Measurements from ENCODE around the gene ANP32B.
"Not testable (repeated sequence)": the region's sequence is repeated elsewhere in the genome, so short reads cannot be mapped to it uniquely, and the experiment has no call there.

The ANP32B gene

DNA sequence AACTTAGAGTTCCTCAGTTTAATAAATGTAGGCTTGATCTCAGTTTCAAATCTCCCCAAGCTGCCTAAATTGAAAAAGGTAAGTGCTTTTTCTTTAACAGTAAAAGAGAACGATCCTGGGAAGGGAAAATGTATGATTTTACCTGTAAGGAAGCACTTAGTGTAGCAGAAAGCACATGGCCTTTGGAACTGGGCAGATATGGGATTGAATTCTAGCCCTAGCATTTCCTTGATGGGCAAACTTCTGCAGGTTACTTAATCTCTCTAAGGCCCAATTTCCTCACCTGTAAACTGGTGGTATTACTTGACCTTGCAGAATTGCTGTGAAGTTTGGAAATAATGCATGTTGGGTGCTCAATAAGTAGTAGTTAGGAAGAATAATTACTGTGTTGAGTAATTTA, 11.6 kb downstream of the ANP32B start:
- no peak for DNase-seq

DNA sequence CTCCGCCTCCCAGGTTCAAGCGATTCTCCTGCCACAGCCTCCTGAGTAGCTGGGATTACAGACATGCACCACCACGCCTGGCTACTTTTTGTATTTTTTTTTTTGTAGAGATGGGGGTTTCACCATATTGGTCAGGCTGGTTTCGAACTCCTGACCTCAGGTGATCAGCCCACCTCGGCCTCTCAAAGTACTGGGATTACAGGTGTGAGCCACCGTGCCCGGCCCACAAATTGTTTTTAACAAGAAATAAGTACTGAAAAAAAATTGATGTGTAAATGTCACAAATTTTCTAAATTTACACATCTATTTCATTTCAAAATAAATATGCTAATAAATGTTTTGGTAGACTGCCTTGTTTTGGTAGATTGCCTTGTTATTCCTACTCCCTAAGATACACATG, 13.5 kb downstream of the ANP32B start:
- not testable (repeated sequence) for DNase-seq

DNA sequence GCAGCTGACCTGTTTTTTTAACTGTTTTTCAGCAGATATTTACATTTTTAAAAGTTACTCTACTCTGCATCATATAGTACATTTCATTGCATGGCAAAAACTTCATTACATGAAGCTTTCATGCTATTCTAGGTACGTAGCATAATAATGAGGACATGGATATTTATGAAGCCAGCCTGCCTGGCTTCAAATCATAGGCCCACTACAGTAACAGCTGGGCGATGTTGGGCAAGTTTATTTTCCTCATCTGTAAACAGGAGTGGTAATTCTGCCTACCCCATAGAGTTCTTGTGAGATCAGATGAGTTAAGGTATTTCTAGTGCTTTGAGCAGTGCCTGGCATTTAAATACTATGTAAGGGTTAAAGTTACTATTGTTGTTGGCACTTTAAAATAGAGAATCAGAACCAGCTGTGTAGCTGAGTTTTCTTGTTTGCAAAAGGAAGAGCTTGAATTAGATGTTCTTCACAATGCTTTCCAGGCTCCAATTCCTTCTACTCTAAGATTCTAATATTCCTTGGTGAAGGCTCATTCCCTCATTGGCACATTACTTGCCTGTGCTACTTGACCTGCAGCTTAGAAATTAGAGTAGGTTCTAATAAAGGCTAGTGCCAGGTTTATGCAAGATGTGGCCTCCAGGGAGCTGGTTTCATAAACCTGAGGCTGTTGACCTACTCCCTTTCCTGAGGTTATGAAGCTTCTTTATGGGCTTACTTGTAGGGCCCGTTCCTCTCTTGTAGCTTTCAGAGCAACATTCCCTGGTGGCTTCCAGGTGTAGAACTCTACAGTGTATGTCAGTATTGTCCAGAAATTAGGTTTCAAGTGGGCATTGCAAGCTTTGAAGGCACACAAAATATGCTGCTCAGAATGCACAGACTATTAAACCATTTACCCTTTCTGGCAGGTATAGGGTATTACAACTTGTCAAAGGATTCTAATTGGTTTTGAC, 14.5 kb downstream of the ANP32B start:
- no peak for DNase-seq

DNA sequence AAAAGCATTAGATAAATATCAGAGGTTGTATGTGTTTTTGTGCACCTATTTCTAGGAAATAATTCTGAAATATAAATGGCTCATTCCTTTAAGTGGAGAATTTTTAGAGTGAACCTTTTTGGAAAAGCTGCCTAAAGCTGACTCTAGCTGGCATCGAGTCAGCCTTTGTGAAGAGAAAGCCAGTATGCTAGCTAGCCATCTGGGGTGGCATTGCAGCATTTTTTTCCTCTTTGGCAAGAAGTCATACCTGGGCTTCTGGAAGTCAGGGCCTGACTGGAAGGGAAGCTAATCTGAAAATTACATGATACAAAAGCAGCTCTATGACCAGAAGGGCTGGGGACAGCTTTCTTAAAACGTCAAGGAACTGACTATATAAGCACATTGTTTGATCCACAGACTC, 19.7 kb downstream of the ANP32B start:
- DNase-seq = no peak

GRCh38 chr9:98006127-98006796, 23.1 kb downstream of the ANP32B start:
- DNase-seq = no peak

- no peak for DNase-seq
These were observed 24.2 kb downstream of the ANP32B start for GRCh38 chr9:98007251-98007928.

DNA sequence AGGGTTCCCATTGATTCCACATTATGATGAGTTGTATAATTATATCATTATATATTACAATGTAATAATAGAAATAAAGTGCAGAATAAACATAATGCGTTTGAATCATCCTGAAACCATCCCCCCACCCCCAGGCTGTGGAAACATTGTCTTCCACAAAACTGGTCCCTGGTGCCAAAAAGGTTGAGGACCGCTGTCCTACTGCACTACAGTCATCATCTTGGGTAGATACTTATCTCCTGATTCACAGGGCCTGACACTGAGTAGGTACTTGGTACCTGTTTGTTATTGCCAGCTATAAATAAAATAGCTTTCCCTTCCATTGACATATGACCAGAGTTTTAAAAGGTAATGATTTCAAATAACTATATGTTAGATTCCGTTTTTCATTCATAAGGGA, 25.6 kb downstream of the ANP32B start:
- DNase-seq = no peak

GRCh38 chr9:98009437-98009836, 26.3 kb downstream of the ANP32B start:
- no peak for DNase-seq

- no peak for DNase-seq
These were observed 26.8 kb downstream of the ANP32B start for GRCh38 chr9:98009936-98010335.

DNA sequence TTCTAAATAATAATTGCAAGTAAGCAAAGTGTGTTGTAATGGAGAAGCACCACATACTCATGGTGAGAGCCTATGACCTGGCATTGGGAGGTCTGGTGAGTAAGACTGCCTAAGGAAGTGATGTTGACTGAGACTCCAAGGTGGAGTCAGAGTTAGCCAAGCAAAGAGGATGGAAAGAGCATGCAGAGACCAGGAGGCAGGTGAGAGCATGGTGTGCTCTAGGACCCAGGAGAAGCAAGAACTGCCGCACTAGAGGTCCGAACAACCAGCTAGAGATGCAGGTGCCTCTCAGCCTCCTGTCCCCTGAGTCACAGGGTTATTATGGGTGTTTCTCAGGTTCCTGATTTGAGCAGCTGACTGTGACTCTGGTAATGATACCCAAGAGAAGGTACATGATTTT, 27.3 kb downstream of the ANP32B start:
- no peak for DNase-seq

DNA sequence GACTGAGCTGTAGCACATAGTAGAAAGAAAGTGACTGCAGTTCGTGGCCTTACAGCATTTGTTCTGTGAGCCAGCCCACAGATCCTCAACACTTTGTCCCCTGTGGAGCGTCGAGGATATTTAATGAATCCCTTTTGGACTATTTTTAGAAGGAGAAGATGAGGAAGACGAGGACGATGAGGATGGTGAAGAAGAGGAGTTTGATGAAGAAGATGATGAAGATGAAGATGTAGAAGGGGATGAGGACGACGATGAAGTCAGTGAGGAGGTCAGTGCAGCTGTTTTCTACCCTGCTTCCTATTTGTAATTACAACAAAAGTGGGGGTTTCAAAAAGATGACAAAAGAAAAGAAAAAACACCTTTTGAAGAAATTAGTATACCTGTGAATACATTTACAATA, 28.0 kb downstream of the ANP32B start:
- DNase-seq = no peak

GRCh38 chr9:98016137-98016680, 33.1 kb downstream of the ANP32B start:
- DNase-seq = no peak

DNA sequence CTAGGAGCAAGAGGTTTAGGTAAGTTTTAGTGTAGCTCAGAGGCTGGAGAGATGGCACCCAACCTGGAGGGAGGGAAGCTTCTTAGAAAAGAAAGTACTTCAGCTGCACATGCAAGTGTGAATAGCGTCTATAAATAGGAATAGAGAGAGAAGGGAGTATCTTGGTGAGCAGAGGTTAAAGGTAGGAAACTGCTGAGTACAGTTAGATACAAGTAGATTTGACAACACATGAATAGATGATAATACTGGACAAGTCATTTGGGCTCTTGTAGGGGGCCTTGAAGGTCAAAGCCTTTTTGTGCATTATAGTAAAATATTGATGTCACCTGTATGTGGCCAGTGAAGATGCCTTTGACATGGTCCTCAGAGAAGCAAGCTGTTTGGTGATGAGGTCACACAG, 34.2 kb downstream of the ANP32B start:
- DNase-seq = no peak

DNA sequence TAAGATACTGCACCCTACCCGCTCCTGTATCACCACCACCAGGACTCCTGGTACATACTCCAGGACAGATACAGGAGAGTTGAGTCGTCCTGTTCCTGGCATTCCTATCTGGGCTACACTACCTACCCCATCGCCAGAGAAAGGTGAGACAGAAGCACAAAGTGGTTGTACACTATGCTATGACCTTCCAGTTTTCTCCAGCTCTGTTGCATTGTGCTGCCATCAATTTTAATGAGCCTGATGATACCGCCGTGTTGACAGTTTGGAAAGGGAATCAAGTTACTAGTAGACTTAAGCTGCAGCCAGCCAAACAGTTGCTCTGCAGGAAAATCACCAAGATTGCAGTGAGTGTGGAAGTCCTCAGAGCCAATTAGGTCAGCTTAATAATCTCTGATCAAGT, 35.2 kb downstream of the ANP32B start:
- DNase-seq = no peak

DNA sequence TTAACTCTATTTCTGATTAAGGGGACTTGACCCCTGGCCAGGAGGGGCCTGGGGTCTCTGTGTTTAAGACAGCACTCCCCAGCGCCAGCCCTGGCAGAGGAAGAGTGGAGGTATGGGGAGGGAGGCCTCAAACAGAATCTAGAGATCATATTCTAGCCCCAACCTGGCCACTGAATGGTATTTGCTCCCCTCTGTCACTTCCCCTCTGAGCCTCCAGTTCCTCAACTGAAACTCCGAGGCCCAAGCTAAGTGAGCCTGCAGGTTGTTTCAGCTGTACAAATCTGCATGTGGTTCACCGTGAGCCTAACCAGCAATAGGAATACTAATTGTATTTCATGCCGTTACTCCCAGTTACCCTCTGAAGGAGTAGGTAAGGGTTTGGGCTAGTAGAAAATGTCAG, 36.0 kb downstream of the ANP32B start:
- DNase-seq = no peak

GRCh38 chr9:98019869-98020268, 36.7 kb downstream of the ANP32B start:
- not testable (repeated sequence) for DNase-seq

- DNase-seq = no peak
These were observed 37.5 kb downstream of the ANP32B start for GRCh38 chr9:98020476-98021145.

GRCh38 chr9:98021306-98022040, 38.3 kb downstream of the ANP32B start:
- no peak for DNase-seq

- DNase-seq = no peak
These were observed 39.3 kb downstream of the ANP32B start for GRCh38 chr9:98022447-98022846.

DNA sequence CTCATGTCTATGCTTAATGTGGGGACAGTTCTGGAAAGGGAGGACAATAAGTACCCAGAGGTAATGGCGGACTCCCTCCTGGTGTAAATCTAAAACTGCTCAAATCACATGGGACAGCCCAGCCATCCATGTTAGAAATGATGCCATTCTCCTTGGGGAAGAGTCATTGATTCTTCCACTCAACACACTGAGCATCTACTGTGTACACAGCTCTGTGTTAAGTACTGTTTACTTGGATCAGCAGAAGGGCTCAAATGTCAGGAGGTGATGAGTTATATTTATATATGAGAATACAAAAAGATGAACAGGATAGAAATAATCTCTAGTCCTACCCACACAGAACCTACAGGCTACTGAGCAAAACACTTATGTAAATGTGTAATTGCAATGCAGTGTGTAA, 41.6 kb downstream of the ANP32B start:
- no peak for DNase-seq

DNA sequence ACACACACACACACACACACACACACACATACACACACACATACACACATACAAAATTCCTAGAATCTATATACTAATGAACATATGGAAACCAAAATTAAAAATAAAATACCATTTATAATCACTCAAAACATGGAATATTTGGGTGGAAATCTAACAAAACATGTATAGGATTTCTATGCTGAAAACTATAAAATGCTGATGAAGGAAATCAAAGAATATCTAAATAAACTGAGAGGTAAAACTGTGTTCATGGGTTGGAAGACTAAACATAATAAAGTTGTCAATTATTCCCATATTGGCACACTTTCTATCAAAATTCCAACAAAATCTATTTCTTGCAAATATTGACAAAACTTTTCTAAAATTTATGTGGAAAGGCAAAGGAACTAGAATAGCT, 48.0 kb downstream of the ANP32B start:
- DNase-seq = no peak

DNA sequence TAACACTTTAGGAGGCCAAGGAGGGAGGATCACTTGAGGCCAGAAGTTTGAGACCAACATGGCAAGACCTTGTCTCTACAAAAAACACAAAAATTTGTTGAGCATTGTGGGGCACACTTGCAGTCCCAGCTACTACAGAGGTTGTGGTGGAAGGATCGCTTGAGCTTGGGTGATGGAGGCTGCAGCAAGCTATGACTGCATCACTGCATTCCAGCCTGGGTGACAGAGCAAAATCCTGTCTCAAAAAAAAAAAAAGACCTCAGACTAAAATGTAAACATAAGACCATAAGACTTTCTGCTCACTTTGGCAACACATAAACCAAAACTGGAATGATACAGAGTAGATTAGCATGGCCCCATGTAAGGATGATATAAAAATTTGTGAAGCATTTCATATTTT, 48.8 kb downstream of the ANP32B start:
- no peak for DNase-seq

All from stimulated activated CD4-positive, alpha-beta T cell treated with anti-CD3 and anti-CD28 coated beads, Interleukin-4, amount 100 ng/mL, for 1 hour (primary cell).